Stimulated activated CD4-positive, alpha-beta T cell treated with anti-CD3 and anti-CD28 coated beads, TNF-alpha, amount 100 ng/mL, for 1 hour (primary cell): ENCODE results near the gene TADA2B.

Experiments
- DNase-seq, 3 donors: peaks; one replicate each; pipeline ENCODE4 v3.0.0-alpha.2; 2020; ENCODE audit warnings: low read depth in 3 of 3, low spot score in 1 of 3

Gene TADA2B

DNA sequence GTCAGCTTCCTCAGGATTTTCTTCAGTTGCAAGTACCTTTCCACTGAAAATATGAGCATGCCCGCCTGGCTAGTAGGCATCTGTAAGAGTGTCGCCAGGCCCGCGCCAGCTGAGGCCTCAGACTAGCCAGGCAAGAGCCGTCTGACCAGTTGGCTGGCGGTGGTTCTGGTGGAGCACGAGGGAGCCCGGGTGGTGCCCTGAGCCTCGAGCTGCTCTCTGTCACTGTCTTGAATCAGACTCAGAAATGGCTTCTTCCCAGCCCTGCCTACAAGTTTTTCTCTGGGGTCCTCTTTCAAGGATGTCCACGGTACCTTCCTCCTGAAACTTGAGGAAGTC, 12.8 kb downstream of the TADA2B start:
- DNase-seq: no peak

GRCh38 chr4:7058792-7059191, 15.6 kb downstream of the TADA2B start:
- DNase-seq: no peak

DNA sequence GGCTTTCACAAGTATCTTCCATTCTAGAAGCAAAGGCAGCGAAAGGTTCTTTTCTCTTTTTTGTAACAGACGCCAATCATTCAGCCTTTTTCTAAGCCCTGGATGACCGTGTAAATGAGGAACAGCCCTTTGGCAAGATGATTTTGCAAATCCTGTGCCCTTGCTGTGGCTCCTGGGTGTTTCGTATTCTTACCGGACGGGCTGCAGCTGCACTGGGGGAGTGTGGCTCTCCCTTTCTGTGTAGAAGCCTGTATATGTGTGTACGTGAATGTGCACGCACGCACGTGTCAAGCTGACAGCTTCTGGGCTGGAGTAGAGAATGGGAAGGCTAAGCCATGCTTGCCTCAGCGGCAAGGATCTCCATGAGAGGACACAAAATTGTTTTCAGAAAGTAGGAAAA, 16.5 kb downstream of the TADA2B start:
- no peak for DNase-seq

- no peak for DNase-seq
Measured at GRCh38 chr4:7060346-7061150, 17.4 kb downstream of the TADA2B start.

- DNase-seq: no peak
Measured at GRCh38 chr4:7061815-7062214, 18.6 kb downstream of the TADA2B start.

DNA sequence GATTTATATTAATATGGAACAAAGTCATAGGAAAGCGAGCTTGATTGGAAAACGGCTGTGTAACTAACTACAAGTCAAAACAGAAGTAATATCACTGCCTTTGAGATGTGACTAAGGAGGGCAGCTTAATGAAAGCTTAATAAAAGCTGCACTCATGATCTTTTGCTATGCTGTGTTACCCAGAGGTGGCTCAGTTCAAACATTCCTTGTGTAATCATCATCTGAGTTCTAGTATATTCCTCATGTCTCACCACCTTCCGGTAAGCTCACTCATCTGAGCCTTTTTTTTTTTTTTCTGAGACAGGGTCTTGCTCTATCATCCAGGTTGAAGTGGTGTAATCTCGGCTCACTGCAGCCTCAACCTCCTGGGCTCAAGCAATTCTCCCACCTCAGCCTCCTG, 19.6 kb downstream of the TADA2B start:
- no peak for DNase-seq

- no peak for DNase-seq
Measured at GRCh38 chr4:7063362-7063761, 20.2 kb downstream of the TADA2B start.

- no peak for DNase-seq
Measured at GRCh38 chr4:7066006-7066405, 22.8 kb downstream of the TADA2B start.

DNA sequence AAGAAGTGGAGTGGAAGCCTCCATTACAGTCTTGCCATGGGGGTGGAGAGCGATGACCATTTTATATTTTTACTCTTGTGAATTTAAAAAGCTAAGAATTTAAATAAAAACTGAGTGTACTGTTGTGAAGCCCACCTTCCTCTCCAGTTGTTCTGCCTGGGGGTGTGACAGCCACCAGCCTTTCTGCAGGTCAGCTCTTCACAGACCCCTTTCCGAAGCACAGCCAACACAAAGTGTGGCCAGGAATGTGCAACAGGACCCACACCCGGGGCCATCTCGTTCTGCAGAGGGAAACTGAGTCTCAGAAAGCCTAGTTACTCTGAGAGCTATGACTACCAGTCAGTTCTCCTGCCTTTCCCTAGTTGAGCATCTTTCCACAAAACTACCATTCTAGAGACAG, 23.3 kb downstream of the TADA2B start:
- DNase-seq: no peak

GRCh38 chr4:7067126-7067451, 23.9 kb downstream of the TADA2B start:
- no peak for DNase-seq

DNA sequence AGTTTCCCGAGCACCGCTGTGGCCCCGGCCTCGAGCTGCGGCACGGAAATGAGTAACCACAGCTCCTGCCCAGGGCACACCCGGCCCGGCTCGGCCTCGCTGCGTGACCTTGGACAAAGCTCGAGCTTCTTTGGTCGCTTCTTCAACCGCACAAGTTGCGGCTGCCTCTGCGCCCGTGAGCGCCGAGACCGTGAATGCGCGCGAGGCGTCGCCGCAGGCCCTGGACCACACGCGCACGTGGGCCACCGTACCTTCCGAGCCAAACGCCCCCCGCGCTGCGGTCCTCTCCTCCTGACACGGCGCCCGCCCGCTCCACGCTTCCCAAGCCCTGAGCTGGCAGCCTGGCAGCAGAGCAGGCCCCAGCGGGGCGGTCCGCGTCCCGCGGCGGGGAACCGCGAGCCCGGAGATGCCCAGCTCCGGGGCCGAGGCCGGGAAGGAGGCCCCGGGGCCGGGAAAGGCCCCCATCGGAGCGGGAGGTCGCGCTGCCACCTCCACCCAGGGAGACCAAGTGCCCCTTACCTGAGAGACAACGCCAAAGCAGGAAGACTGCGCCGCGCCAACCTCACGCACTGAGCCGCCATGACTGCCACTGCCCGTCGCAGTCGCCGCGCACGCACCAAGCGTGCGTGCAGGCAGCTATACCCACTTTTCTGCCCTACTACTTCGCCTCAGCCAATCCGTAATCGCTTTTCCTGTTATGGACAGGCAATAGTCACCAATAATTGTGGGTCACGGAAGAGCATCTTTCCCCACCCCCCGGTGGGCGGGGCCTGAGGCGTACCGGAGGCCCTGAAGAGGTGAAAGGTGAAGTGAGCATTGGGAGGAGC, 24.5 kb downstream of the TADA2B start, which contains the start of gene GRPEL1:
TSS of gene GRPEL1 (minus strand) at position 613 of the 827 bp plus-strand sequence. CDS start at position 581, 32 bp downstream.
- peak; percentile 100 for DNase-seq

DNA sequence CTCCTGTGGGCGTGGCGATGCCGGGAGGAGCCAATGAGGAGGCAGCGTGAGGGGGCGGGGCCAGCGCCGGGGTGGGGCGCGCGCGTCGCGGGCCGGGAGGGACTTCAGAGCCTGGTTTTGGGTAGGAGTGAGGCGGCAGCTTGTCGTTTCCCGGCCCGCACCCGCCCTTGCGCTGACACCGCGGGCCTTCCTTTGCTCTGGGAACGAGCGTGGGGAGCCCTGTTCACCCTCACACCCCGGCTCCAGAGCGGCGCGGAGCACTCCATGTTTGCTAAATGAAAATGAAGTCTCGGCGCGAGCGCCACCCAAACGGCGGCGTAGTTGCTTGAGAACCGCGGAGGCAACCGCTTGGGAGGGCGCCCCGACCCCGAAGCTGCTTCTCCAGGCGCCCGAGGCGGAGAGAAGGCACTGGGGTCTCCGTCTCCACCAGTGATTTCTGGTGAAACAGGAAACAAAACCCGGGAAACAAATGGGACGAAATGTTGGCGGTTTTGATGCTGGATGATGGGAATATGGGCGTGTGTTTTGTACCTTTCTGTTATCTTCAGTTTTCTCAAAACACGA, 25.2 kb downstream of the TADA2B start:
- DNase-seq: no peak

DNA sequence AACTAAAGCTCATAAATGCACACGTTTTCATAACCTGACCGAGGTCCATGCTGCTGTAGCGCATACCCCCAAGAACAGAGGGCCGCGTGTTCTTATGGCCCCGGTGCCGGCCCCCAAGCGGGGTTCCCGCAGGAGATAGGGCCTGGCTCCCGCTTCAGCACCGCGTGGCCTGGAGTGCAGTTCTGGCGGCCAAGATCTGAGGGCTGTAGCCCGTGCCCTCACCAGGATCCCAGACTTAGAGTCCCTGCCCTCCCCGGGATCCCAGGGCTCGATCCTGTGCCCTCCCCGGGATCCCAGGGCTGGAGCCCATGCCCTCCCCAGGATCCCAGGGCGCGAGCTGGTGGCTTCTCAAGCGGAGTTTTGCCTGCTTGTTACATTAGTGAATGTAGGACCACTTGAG, 25.7 kb downstream of the TADA2B start:
- DNase-seq: no peak

GRCh38 chr4:7070729-7071511, 27.7 kb downstream of the TADA2B start:
- DNase-seq: peak; percentile 61 to 85 (median 69)

- DNase-seq: no peak
Measured at GRCh38 chr4:7073059-7073458, 29.9 kb downstream of the TADA2B start.

DNA sequence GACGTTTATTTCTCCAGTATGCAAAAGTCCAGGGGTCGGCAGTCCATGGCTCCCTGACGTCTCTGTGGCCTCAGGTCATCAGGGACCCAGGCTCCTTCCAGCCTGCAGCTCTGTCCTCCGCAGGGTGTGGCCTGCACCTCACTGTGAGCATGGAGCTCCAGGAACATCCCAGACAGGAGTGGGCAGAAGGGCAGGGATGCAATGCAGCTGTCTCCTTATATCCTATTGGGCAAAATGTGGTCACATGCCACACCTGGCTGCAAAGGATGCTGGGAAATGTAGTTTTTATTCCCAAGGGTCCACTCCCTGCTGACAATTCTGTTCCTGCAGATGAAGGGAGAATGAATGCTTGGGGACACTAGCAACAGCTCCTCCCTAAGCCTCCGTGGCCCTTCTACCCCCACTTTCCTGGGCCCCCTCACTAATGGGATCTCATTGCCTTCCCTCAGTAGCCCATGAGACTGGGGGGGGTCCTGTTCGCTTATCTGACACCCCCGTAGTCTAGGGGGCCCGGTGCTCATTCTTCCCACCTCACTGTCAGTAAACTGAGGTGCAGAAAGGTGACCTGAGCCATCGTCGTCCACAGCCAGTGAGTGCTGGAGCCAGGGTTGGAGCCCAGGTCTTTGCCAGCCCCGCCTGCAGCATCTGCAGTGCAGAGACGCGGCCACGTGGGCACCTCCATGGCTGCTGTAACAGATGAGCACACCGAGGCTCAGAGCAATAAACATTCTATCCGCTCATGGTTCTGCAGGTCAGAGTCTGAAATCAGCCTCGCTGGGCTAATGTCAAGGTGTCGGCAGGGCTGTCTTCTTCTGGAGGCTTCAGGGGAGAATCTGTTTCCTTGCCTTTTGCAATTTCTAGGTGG, 30.6 kb downstream of the TADA2B start:
- DNase-seq: no peak

- DNase-seq: no peak
Measured at GRCh38 chr4:7074426-7074825, 31.3 kb downstream of the TADA2B start.

GRCh38 chr4:7075962-7076695, 33.0 kb downstream of the TADA2B start:
- DNase-seq: no peak

- DNase-seq: no peak
Measured at GRCh38 chr4:7076696-7077082, 33.5 kb downstream of the TADA2B start.

- no peak for DNase-seq
Measured at GRCh38 chr4:7077371-7077770, 34.2 kb downstream of the TADA2B start.
